ENCODE results near the gene GMPPA. TPM values are rescaled to one million over a fixed set of nuclear protein-coding genes. Genes with fewer than 3 reads are reported as not detected.

The GMPPA gene
- total and polyA plus RNA-seq, 5 donors from 2014 or later, result 17.2 to 35.1 (median 25.9) TPM

GRCh38 chr2:219497495-219498279, 1.0 kb upstream of the GMPPA start:
- no peak overlapping the region for H3K27ac ChIP-seq (ENCODE audit: insufficient read depth, low read length, poor library complexity, severe bottlenecking)
- peaks cover 17% of the 10 kb centered on the region for H3K27me3 ChIP-seq (ENCODE audit: control insufficient read depth, insufficient read depth, low read length)
- DNase-seq (peak; percentile 12 to 41 (median 36)), ATAC-seq (ENCODE audit: low read depth in 2 of 2) (no peak)
- peak overlapping the region; percentile 92 to 98 (median 94) for H3K4me3 Mint-ChIP-seq
- H3K36me3 Mint-ChIP-seq, result peaks cover 8% of the 10 kb centered on the region
- H3K9me3 Mint-ChIP-seq, result peaks cover 0 to 1% (median 0%) of the 10 kb centered on the region in 7 donors
- H3K4me1 Mint-ChIP-seq, result peaks cover 0 to 45% (median 21%) of the 10 kb centered on the region in 4 donors
- peak overlapping the region; percentile 84 for H3K4me3 ChIP-seq (ENCODE audit: low read depth, low read length)
- H3K36me3 ChIP-seq (ENCODE audit: control insufficient read depth, insufficient read depth, low read length), result no peaks in the 10 kb centered on the region
- H3K4me1 ChIP-seq (ENCODE audit: control insufficient read depth, insufficient read depth, low read length, poor library complexity, severe bottlenecking), result peaks cover 36% of the 10 kb centered on the region
- peak overlapping the region in 1 of 3 donors; percentile 84 for H3K27ac Mint-ChIP-seq
- peaks cover 51% of the 10 kb centered on the region for H3K27me3 Mint-ChIP-seq
- no peaks in the 10 kb centered on the region for H3K9me3 ChIP-seq (ENCODE audit: control insufficient read depth in 2 of 2, low read length in 2 of 2)

GRCh38 chr2:219499058-219499307, 292 bp downstream of the GMPPA start:
- peak overlapping the region; percentile 66 for H3K27ac ChIP-seq (ENCODE audit: insufficient read depth, low read length, poor library complexity, severe bottlenecking)
- ATAC-seq (ENCODE audit: low read depth in 2 of 2), result no peak
- H3K27me3 Mint-ChIP-seq, result peaks cover 45% of the 10 kb centered on the region
- H3K27me3 ChIP-seq (ENCODE audit: control insufficient read depth, insufficient read depth, low read length), result peaks cover 14% of the 10 kb centered on the region
- peaks cover 0 to 1% (median 0%) of the 10 kb centered on the region in 7 donors for H3K9me3 Mint-ChIP-seq
- peaks cover 2% of the 10 kb centered on the region for H3K36me3 ChIP-seq (ENCODE audit: control insufficient read depth, insufficient read depth, low read length)
- no peaks in the 10 kb centered on the region for H3K9me3 ChIP-seq (ENCODE audit: control insufficient read depth in 2 of 2, low read length in 2 of 2)
- H3K27ac Mint-ChIP-seq, result peak overlapping the region; percentile 84 to 96 (median 92)
- H3K36me3 Mint-ChIP-seq, result peaks cover 15% of the 10 kb centered on the region
- H3K4me3 ChIP-seq (ENCODE audit: low read depth, low read length), result peak overlapping the region; percentile 84
- H3K4me1 Mint-ChIP-seq, result peaks cover 0 to 45% (median 21%) of the 10 kb centered on the region in 4 donors
- H3K4me1 ChIP-seq (ENCODE audit: control insufficient read depth, insufficient read depth, low read length, poor library complexity, severe bottlenecking), result peaks cover 36% of the 10 kb centered on the region
- peak overlapping the region; percentile 92 to 98 (median 94) for H3K4me3 Mint-ChIP-seq
- peak in 1 of 3 donors; percentile 24 for DNase-seq

DNA sequence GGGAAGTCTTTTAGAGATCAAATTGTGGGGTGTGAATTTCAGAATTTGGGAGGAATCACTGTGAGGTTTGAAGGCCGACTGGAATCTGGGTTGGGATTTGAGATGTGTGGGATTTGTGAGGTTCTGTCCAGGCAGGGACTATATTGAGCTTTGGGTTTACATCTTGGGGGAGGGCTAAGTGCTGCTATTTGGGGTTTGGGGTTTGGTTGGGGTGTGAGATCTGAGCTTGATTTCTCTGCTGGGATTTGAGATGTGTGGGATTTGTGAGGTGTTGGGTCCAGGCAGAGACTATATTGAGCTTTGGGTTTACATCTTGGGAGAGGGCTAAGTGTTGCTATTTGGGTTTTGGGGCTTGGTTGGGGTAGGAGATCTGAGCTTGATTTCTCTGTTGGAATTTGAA, 864 bp downstream of the GMPPA start:
- Histone ChIP-seq H3K27me3 (ENCODE audit: control insufficient read depth, insufficient read depth, low read length) (peaks cover 14% of the 10 kb centered on the region), H3K9me3 (ENCODE audit: control insufficient read depth in 2 of 2, low read length in 2 of 2) (no peaks in the 10 kb centered on the region), H3K27ac (ENCODE audit: insufficient read depth, low read length, poor library complexity, severe bottlenecking) (no peak overlapping the region), H3K4me1 (ENCODE audit: control insufficient read depth, insufficient read depth, low read length, poor library complexity, severe bottlenecking) (peaks cover 36% of the 10 kb centered on the region), H3K36me3 (ENCODE audit: control insufficient read depth, insufficient read depth, low read length) (peaks cover 8% of the 10 kb centered on the region), H3K4me3 (ENCODE audit: low read depth, low read length) (peak overlapping the region; percentile 84)
- Mint-ChIP-seq H3K4me3 (peak overlapping the region; percentile 92 to 98 (median 94)), H3K27me3 (peaks cover 39% of the 10 kb centered on the region), H3K27ac (peak overlapping the region; percentile 84 to 96 (median 92)), H3K9me3 (peaks cover 0 to 1% (median 0%) of the 10 kb centered on the region in 7 donors), H3K36me3 (peaks cover 21% of the 10 kb centered on the region), H3K4me1 (peaks cover 0 to 47% (median 21%) of the 10 kb centered on the region in 4 donors)
- DNase-seq (no peak), ATAC-seq (ENCODE audit: low read depth in 2 of 2) (no peak)

GRCh38 chr2:219500135-219500534, 1.4 kb downstream of the GMPPA start:
- ATAC-seq (ENCODE audit: low read depth in 2 of 2) (no peak), DNase-seq (no peak)
- Histone ChIP-seq H3K9me3 (ENCODE audit: control insufficient read depth in 2 of 2, low read length in 2 of 2) (no peaks in the 10 kb centered on the region), H3K4me1 (ENCODE audit: control insufficient read depth, insufficient read depth, low read length, poor library complexity, severe bottlenecking) (peaks cover 36% of the 10 kb centered on the region), H3K4me3 (ENCODE audit: low read depth, low read length) (no peak overlapping the region), H3K27me3 (ENCODE audit: control insufficient read depth, insufficient read depth, low read length) (peaks cover 9% of the 10 kb centered on the region), H3K27ac (ENCODE audit: insufficient read depth, low read length, poor library complexity, severe bottlenecking) (no peak overlapping the region), H3K36me3 (ENCODE audit: control insufficient read depth, insufficient read depth, low read length) (peaks cover 11% of the 10 kb centered on the region)
- peaks cover 34% of the 10 kb centered on the region for H3K27me3 Mint-ChIP-seq
- peaks cover 0 to 1% (median 0%) of the 10 kb centered on the region in 7 donors for H3K9me3 Mint-ChIP-seq
- H3K4me3 Mint-ChIP-seq, result peak overlapping the region; percentile 56 to 93 (median 82)
- H3K27ac Mint-ChIP-seq, result peak overlapping the region in 2 of 3 donors; percentile 49 to 84
- H3K36me3 Mint-ChIP-seq, result peaks cover 24% of the 10 kb centered on the region
- H3K4me1 Mint-ChIP-seq, result peaks cover 0 to 47% (median 21%) of the 10 kb centered on the region in 4 donors

- Mint-ChIP-seq H3K4me3 (peak overlapping the region in 1 of 4 donors; percentile 69), H3K9me3 (peaks cover 0 to 1% (median 0%) of the 10 kb centered on the region in 7 donors), H3K36me3 (peaks cover 29% of the 10 kb centered on the region), H3K27ac (no peak overlapping the region), H3K27me3 (peaks cover 18% of the 10 kb centered on the region), H3K4me1 (peaks cover 0 to 35% (median 21%) of the 10 kb centered on the region in 4 donors)
- Histone ChIP-seq H3K27ac (ENCODE audit: insufficient read depth, low read length, poor library complexity, severe bottlenecking) (no peak overlapping the region), H3K4me1 (ENCODE audit: control insufficient read depth, insufficient read depth, low read length, poor library complexity, severe bottlenecking) (peaks cover 26% of the 10 kb centered on the region), H3K27me3 (ENCODE audit: control insufficient read depth, insufficient read depth, low read length) (peaks cover 2% of the 10 kb centered on the region), H3K4me3 (ENCODE audit: low read depth, low read length) (no peak overlapping the region), H3K36me3 (ENCODE audit: control insufficient read depth, insufficient read depth, low read length) (peaks cover 18% of the 10 kb centered on the region), H3K9me3 (ENCODE audit: control insufficient read depth in 2 of 2, low read length in 2 of 2) (no peaks in the 10 kb centered on the region)
- DNase-seq, result no peak
- no peak for ATAC-seq (ENCODE audit: low read depth in 2 of 2)
Observed at GRCh38 chr2:219501849-219502248, 3.2 kb downstream of the GMPPA start.

DNA sequence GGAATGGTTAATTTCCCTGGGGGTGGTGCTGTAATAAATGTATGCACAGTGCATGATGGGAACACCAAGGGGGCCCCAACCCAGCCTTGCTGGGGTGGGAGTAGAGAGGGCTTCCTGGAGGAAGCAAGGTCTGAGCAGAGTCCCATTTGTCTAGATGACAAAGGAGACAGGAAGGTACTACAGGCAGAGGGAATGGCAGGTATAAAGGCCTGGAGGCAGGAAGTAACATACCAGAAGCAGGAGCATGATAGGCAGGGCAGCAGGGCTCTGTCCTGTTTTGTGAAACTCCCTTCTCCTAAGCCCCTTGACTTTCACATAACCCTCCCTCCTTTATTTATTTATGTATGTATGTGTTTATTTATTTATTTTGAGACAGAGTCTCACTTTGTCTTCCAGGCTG, 3.9 kb downstream of the GMPPA start:
- no peak overlapping the region for H3K4me3 ChIP-seq (ENCODE audit: low read depth, low read length)
- peaks cover 0 to 1% (median 0%) of the 10 kb centered on the region in 7 donors for H3K9me3 Mint-ChIP-seq
- H3K27ac Mint-ChIP-seq, result peak overlapping the region in 1 of 3 donors; percentile 75
- H3K36me3 ChIP-seq (ENCODE audit: control insufficient read depth, insufficient read depth, low read length), result peaks cover 18% of the 10 kb centered on the region
- DNase-seq, result no peak
- peaks cover 18% of the 10 kb centered on the region for H3K4me1 ChIP-seq (ENCODE audit: control insufficient read depth, insufficient read depth, low read length, poor library complexity, severe bottlenecking)
- H3K27ac ChIP-seq (ENCODE audit: insufficient read depth, low read length, poor library complexity, severe bottlenecking), result no peak overlapping the region
- H3K27me3 Mint-ChIP-seq, result peaks cover 12% of the 10 kb centered on the region
- H3K4me3 Mint-ChIP-seq, result no peak overlapping the region
- peaks cover 0 to 29% (median 19%) of the 10 kb centered on the region in 4 donors for H3K4me1 Mint-ChIP-seq
- ATAC-seq (ENCODE audit: low read depth in 2 of 2), result no peak
- peaks cover 34% of the 10 kb centered on the region for H3K36me3 Mint-ChIP-seq
- H3K27me3 ChIP-seq (ENCODE audit: control insufficient read depth, insufficient read depth, low read length), result no peaks in the 10 kb centered on the region
- no peaks in the 10 kb centered on the region for H3K9me3 ChIP-seq (ENCODE audit: control insufficient read depth in 2 of 2, low read length in 2 of 2)

DNA sequence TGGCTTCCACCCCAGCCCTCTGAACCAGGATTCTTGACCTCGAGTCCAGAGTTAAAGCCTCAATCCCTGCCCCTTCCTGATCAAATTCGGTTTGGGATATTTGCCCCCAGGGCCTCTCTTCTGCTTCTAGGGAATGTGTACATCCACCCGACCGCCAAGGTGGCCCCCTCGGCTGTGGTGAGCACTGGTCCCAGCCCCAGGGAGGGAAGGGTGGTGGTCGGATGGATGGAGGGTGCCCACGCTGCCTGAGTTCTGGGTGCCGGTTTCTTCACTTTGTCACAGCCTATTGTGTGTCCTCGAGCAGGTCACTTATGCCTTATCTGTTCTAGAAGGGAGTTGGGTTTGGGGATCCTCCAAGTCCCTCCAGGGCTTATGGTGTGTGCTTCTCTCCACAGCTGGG, 6.9 kb downstream of the GMPPA start:
- H3K4me3 Mint-ChIP-seq, result no peak overlapping the region
- H3K27me3 ChIP-seq (ENCODE audit: control insufficient read depth, insufficient read depth, low read length), result no peaks in the 10 kb centered on the region
- peaks cover 34% of the 10 kb centered on the region for H3K36me3 Mint-ChIP-seq
- DNase-seq (no peak), ATAC-seq (ENCODE audit: low read depth in 2 of 2) (no peak)
- no peak overlapping the region for H3K27ac Mint-ChIP-seq
- H3K4me1 Mint-ChIP-seq, result peaks cover 0 to 21% (median 7%) of the 10 kb centered on the region in 4 donors
- no peak overlapping the region for H3K27ac ChIP-seq (ENCODE audit: insufficient read depth, low read length, poor library complexity, severe bottlenecking)
- no peaks in the 10 kb centered on the region for H3K9me3 Mint-ChIP-seq
- peaks cover 8% of the 10 kb centered on the region for H3K4me1 ChIP-seq (ENCODE audit: control insufficient read depth, insufficient read depth, low read length, poor library complexity, severe bottlenecking)
- H3K27me3 Mint-ChIP-seq, result peaks cover 25% of the 10 kb centered on the region
- H3K36me3 ChIP-seq (ENCODE audit: control insufficient read depth, insufficient read depth, low read length), result peaks cover 18% of the 10 kb centered on the region
- H3K4me3 ChIP-seq (ENCODE audit: low read depth, low read length), result no peak overlapping the region
- no peaks in the 10 kb centered on the region for H3K9me3 ChIP-seq (ENCODE audit: control insufficient read depth in 2 of 2, low read length in 2 of 2)
